K562 (cell line): ENCODE results near the gene TIPIN. TPM values are rescaled to one million over a fixed set of nuclear protein-coding genes. Genes with fewer than 3 reads are reported as not detected.

Source experiments
- ATAC-seq: fragments of 200-7000 bp; cut with Tn5 transposase; 3 replicates; pipeline ENCODE4 v1.9.1; 2020; ENCODE audit warnings: moderate library complexity
- BruUV-seq: library from RNA; stranded (reverse); fragments of 400-500 nt; replicated peaks from 2 replicates; lab custom pipeline; 2021; lab: Mats Ljungman, UMichigan
- CTCF ChIA-PET: fragments of 300-600 bp; formaldehyde crosslinking; extraction: SDS; loops from one replicate; lab custom pipeline; 2021; ENCODE audit warnings: low intra/inter-chr PET ratio; lab: Yijun Ruan, JAX
- POLR2A ChIA-PET: fragments of 300-600, 350-650 bp; sonication (Branson Sonifier 250); formaldehyde crosslinking; extraction: SDS; loops from one replicate; lab custom pipeline; 2021; ENCODE audit warnings: antibody characterized with exemption, inconsistent platforms; lab: Yijun Ruan, JAX
- DNase-seq, 4 experiments: peaks; one replicate each; pipeline versions ENCODE4 v3.0.0 to v3.0.0-alpha.2; 2011 to 2018; ENCODE audit warnings: low spot score in 3 of 4, mixed read lengths in 3 of 4; ENCODE audit errors: extremely low read depth in 1 of 4
- FAIRE-seq: peaks from 2 replicates; lab custom pipeline; 2011; peaks lifted over from hg19 to GRCh38; lab: Jason Lieb, UNC
- H2AFZ ChIP-seq: 2 replicates; pipeline ENCODE4 v1.6.0; 2011; ENCODE audit warnings: low read depth, low read length, control low read depth, inconsistent platforms
- H3K27ac ChIP-seq: fragments of 200-600 bp; 3 replicates; pipeline ENCODE4 v1.8.0; 2011; ENCODE audit warnings: low read depth, mild to moderate bottlenecking, control low read depth, inconsistent platforms, low read length, moderate library complexity, mixed read lengths; ENCODE audit errors: extremely low read depth
- H3K27me3 ChIP-seq, 2 experiments: fragments of 300-600 bp in 1 of 2; 2 replicates in 1 of 2; 3 replicates in 1 of 2; pipeline versions ENCODE4 v1.6.0 to v1.8.0; 2011; ENCODE audit warnings: inconsistent platforms in 2 of 2, low read length in 2 of 2, mild to moderate bottlenecking in 1 of 2, mixed read lengths in 1 of 2, moderate library complexity in 1 of 2; ENCODE audit not compliant: control insufficient read depth in 2 of 2, insufficient read depth in 2 of 2
- H3K36me3 ChIP-seq: fragments of 300-600 bp; 3 replicates; pipeline ENCODE4 v1.8.0; 2011; ENCODE audit warnings: mild to moderate bottlenecking, low read length, inconsistent platforms; ENCODE audit not compliant: control insufficient read depth, insufficient read depth
- H3K4me1 ChIP-seq, 2 experiments: fragments of 200-600 bp in 1 of 2; replicated peaks in 1 of 2; 2 replicates in 1 of 2; 3 replicates in 1 of 2; pipeline versions ENCODE4 v1.5.1 to v1.8.0; 2011; ENCODE audit warnings: inconsistent platforms in 2 of 2, low read length in 2 of 2, mild to moderate bottlenecking in 1 of 2, mixed read lengths in 1 of 2, moderate library complexity in 1 of 2; ENCODE audit not compliant: control insufficient read depth in 2 of 2, insufficient read depth in 2 of 2
- H3K4me2 ChIP-seq: 2 replicates; pipeline ENCODE4 v1.6.1; 2011; ENCODE audit warnings: low read length, control low read depth, inconsistent platforms, mixed read lengths; ENCODE audit not compliant: insufficient read depth
- H3K4me3 ChIP-seq: fragments of 200-600 bp; sonication (generic), shearing (Covaris generic); 2 replicates; pipeline ENCODE4 v1.5.1; 2016; ENCODE audit warnings: control low read depth, inconsistent platforms
- H3K79me2 ChIP-seq: fragments of 200-600 bp; 3 replicates; pipeline ENCODE4 v1.8.0; 2011; ENCODE audit warnings: low read length, inconsistent platforms; ENCODE audit not compliant: control insufficient read depth, insufficient read depth
- H3K9ac ChIP-seq, 2 experiments: 2 replicates each; pipeline versions ENCODE4 v1.6.0 to v1.6.1; 2011; ENCODE audit warnings: low read depth in 2 of 2, low read length in 2 of 2, control low read depth in 1 of 2, inconsistent platforms in 1 of 2, mild to moderate bottlenecking in 1 of 2, mixed read lengths in 1 of 2; ENCODE audit not compliant: insufficient read depth in 1 of 2
- H3K9me1 ChIP-seq: one replicate; pipeline ENCODE4 v1.6.0; 2011; ENCODE audit warnings: inconsistent platforms, mild to moderate bottlenecking, low read length, moderate library complexity; ENCODE audit not compliant: control insufficient read depth, insufficient read depth
- H3K9me3 ChIP-seq: replicated peaks from 2 replicates; pipeline ENCODE4 v1.5.1; 2011; ENCODE audit warnings: low read depth, low read length, inconsistent platforms; ENCODE audit not compliant: control insufficient read depth, insufficient read depth
- H4K20me1 ChIP-seq: replicated peaks from 2 replicates; pipeline ENCODE4 v1.6.1; 2011; ENCODE audit warnings: low read length, inconsistent platforms, mixed read lengths; ENCODE audit not compliant: control insufficient read depth, insufficient read depth
- GTF2E2 ChIP-seq: fragments of 200-800 bp; sonication (Bioruptor generic); IDR thresholded peaks from 2 replicates; pipeline ENCODE4 v1.6.1; 2016; ENCODE audit warnings: missing genetic modification characterization, missing compliant biosample characterization
- MIER1 ChIP-seq: fragments of 450-650 bp; IDR thresholded peaks from 2 replicates; pipeline ENCODE4 v1.6.1; 2016; ENCODE audit warnings: antibody characterized with exemption, mild to moderate bottlenecking, low read depth
- NR2C1 ChIP-seq, 2 experiments: fragments of 450-650 bp; IDR thresholded peaks; 2 replicates each; pipeline ENCODE4 v1.6.1; 2017; ENCODE audit warnings: mild to moderate bottlenecking in 2 of 2, antibody characterized with exemption in 1 of 2, inconsistent platforms in 1 of 2, missing compliant biosample characterization in 1 of 2, missing genetic modification characterization in 1 of 2
- WGBS: fragments of 100-300 bp; shearing (Covaris generic); methylation state at CpG from one replicate; pipeline ENCODE4 v1.1.6; 2016; ENCODE audit warnings: low coverage, mixed read lengths; ENCODE audit not compliant: insufficient coverage; ENCODE audit errors: missing lambda C conversion rate; 5-methylcytosine and 5-hydroxymethylcytosine counted together
- in situ Hi-C: fragments of 300-500 bp; cut with MboI; formaldehyde crosslinking; loops from 4 replicates; pipeline ENCODE4 v1.15.0; 2018; ENCODE audit warnings: inconsistent platforms, mixed read lengths
- intact Hi-C: fragments of 100-400 bp; cut with micrococcal nuclease; formaldehyde crosslinking; loops from 2 replicates; pipeline ENCODE4 v1.14.2; 2022
- polyA plus RNA-seq, 8 experiments: library from polyadenylated mRNA; depleted of rRNA in 4 of 8; stranded (reverse) in 5 of 8; unstranded in 3 of 8; fragments of >200 nt; fragmentation: Nextera tagmentation in 2 of 8; fragmentation: Illumina TruSeq in 1 of 8; extraction: Ambion mirVana in 2 of 8; extraction: Trizol in 1 of 8; gene quantifications; 2 replicates each; pipeline versions ENCODE4 v1.2.1 to v1.2.3, GENCODE V29; 2011 to 2014; ENCODE audit warnings: inconsistent platforms in 1 of 8, missing spikeins in 1 of 8
- total RNA-seq, 7 experiments: library from RNA; depleted of rRNA in 6 of 7; stranded (reverse); fragments of >200 nt in 6 of 7; fragmentation: Illumina TruSeq in 2 of 7; extraction: Trizol in 2 of 7; gene quantifications; 2 replicates each; pipeline versions ENCODE4 v1.2.1 to v1.2.3, GENCODE V29; 2011 to 2021; ENCODE audit warnings: low replicate concordance in 1 of 7
- TF ChIP-seq, protein P1 (sequence below): fragments of 250-450 bp; sonication (Bioruptor Pico); IDR thresholded peaks from 2 replicates; pipeline ENCODE4 v1.8.0; 2021; ENCODE audit warnings: mild to moderate bottlenecking, moderate library complexity
- TF ChIP-seq, protein P2 (sequence below): sonication (generic); IDR thresholded peaks from 2 replicates; pipeline ENCODE4 v1.6.1; 2016
- TF ChIP-seq, protein P3 (sequence below): fragments of 450-650 bp; IDR thresholded peaks from 2 replicates; pipeline ENCODE4 v1.6.1; 2017; ENCODE audit warnings: antibody characterized with exemption

TIPIN gene
- total and polyA plus RNA-seq, 9 of the 15 experiments (the other 6 are each of a cell fraction or from before 2014, with no cell fraction given) = 22.9 to 61.4 (median 42.0) TPM

DNA sequence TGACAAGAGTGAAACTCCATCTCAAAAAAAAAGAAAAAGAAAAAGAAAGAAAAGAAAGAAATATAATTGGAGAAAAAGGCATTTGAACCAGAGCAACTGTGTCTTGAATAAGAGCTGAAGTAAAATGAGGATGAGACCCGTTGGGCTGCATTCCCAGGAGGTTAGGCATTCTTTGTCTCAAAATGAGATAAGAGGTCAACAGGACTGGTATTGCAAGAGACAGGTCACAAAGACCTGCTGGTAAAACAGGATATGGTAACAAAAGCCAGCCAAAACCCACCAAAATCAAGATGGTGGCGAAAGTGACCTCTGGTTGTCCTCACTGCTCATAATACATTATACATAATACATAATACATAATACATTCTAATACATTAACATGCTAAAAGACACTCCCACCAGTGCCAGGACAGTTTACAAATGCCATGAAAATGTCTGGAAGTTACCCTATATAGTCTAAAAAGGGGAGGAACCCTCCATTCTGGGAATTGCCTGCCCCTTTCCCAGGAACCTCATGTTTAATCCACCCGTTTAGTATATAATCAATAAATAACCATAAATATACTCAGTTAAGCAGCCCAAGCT lies 8.6 kb upstream of the TIPIN start:
- Histone ChIP-seq H3K9ac (no peak overlapping the region), H3K79me2 (no peaks in the 10 kb centered on the region), H3K27ac (no peak overlapping the region), H3K4me3 (no peak overlapping the region), H4K20me1 (no peaks in the 10 kb centered on the region), H3K36me3 (no peaks in the 10 kb centered on the region), H3K9me1 (no peaks in the 10 kb centered on the region), H3K4me1 (peaks cover 0 to 8% of the 10 kb centered on the region in 2 experiments; a peak in 3 of 5 replicates), H3K27me3 (no peaks in the 10 kb centered on the region), H3K4me2 (no peak overlapping the region), H3K9me3 (no peaks in the 10 kb centered on the region), H2AFZ (peak overlapping the region; percentile 44; the same call in 1 of the 2 replicates)
- WGBS = 34% methylated on average over 3 of the region's 3 CpGs
- intact Hi-C loops (no loop called here), in situ Hi-C loops (no loop called here)
- TF ChIP-seq GTF2E2 (tag) (no peak), MIER1 (no peak), NR2C1 (IDR thresholded peaks at IDR 0.05) (no peak), NR2C1 (tag; IDR thresholded peaks at IDR 0.05) (peak; percentile 65)
- TF ChIP-seq, protein P1, sequence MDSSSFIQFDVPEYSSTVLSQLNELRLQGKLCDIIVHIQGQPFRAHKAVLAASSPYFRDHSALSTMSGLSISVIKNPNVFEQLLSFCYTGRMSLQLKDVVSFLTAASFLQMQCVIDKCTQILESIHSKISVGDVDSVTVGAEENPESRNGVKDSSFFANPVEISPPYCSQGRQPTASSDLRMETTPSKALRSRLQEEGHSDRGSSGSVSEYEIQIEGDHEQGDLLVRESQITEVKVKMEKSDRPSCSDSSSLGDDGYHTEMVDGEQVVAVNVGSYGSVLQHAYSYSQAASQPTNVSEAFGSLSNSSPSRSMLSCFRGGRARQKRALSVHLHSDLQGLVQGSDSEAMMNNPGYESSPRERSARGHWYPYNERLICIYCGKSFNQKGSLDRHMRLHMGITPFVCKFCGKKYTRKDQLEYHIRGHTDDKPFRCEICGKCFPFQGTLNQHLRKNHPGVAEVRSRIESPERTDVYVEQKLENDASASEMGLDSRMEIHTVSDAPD = peak; percentile 30; the same call in 1 of the 2 replicates
- TF ChIP-seq, protein P2, sequence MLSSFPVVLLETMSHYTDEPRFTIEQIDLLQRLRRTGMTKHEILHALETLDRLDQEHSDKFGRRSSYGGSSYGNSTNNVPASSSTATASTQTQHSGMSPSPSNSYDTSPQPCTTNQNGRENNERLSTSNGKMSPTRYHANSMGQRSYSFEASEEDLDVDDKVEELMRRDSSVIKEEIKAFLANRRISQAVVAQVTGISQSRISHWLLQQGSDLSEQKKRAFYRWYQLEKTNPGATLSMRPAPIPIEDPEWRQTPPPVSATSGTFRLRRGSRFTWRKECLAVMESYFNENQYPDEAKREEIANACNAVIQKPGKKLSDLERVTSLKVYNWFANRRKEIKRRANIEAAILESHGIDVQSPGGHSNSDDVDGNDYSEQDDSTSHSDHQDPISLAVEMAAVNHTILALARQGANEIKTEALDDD = 0 out of 2 replicates have a peak, but pooled peaks have one; percentile 12
- TF ChIP-seq, protein P3, sequence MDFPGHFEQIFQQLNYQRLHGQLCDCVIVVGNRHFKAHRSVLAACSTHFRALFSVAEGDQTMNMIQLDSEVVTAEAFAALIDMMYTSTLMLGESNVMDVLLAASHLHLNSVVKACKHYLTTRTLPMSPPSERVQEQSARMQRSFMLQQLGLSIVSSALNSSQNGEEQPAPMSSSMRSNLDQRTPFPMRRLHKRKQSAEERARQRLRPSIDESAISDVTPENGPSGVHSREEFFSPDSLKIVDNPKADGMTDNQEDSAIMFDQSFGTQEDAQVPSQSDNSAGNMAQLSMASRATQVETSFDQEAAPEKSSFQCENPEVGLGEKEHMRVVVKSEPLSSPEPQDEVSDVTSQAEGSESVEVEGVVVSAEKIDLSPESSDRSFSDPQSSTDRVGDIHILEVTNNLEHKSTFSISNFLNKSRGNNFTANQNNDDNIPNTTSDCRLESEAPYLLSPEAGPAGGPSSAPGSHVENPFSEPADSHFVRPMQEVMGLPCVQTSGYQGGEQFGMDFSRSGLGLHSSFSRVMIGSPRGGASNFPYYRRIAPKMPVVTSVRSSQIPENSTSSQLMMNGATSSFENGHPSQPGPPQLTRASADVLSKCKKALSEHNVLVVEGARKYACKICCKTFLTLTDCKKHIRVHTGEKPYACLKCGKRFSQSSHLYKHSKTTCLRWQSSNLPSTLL = no peak
- BruUV-seq = no TSS peak
- DNase-seq (peak in 2 of 4 experiments; percentile 8 to 15), ATAC-seq (no peak; the same call in 2 of the 3 replicates), FAIRE-seq (no peak)
- ChIA-PET POLR2A (no interaction called here), CTCF (no interaction called here)
